Glutamatergic neuron (in vitro differentiated cells): ENCODE data around the gene CPNE8. TPM values are rescaled to one million over a fixed set of nuclear protein-coding genes. Genes with fewer than 3 reads are reported as not detected.
A peak's percentile ranks its signal among the peaks of the same experiment; 100 is the strongest.

Experiments
- DNase-seq: peaks from one replicate; pipeline ENCODE4 v3.0.0; 2022
- H3K27ac Mint-ChIP-seq: one replicate; pipeline ENCODE4 v1.8.0; 2020; ENCODE audit warnings: mild to moderate bottlenecking, mixed read lengths, inconsistent platforms; ENCODE audit not compliant: unreplicated experiment
- H3K27me3 Mint-ChIP-seq: one replicate; pipeline ENCODE4 v1.8.0; 2020; ENCODE audit warnings: mild to moderate bottlenecking, moderate library complexity, mixed read lengths, inconsistent platforms; ENCODE audit not compliant: unreplicated experiment
- H3K36me3 Mint-ChIP-seq: one replicate; pipeline ENCODE4 v1.8.0; 2020; ENCODE audit warnings: mild to moderate bottlenecking, mixed read lengths, inconsistent platforms; ENCODE audit not compliant: unreplicated experiment
- H3K4me1 Mint-ChIP-seq: one replicate; pipeline ENCODE4 v1.8.0; 2020; ENCODE audit warnings: mild to moderate bottlenecking, low read depth, mixed read lengths, inconsistent platforms; ENCODE audit not compliant: unreplicated experiment
- H3K4me3 Mint-ChIP-seq: one replicate; pipeline ENCODE4 v1.8.0; 2020; ENCODE audit warnings: mild to moderate bottlenecking, mixed read lengths, inconsistent platforms; ENCODE audit not compliant: unreplicated experiment
- H3K9me3 Mint-ChIP-seq: one replicate; pipeline ENCODE4 v1.8.0; 2020; ENCODE audit warnings: mild to moderate bottlenecking, moderate library complexity, mixed read lengths, inconsistent platforms; ENCODE audit not compliant: unreplicated experiment
- CTCF ChIP-seq: fragments of 200-600 bp; sonication (generic); IDR thresholded peaks from one replicate; pipeline ENCODE4 v1.5.0; 2021; ENCODE audit not compliant: partially characterized antibody, unreplicated experiment
- total RNA-seq: library from RNA; stranded (reverse); fragmentation: NEBNext Ultra II Directional; extraction: Animal tissue kit (Norgen Biotek cat#: 25700); gene quantifications from one replicate; pipeline ENCODE4 v1.2.1, GENCODE V29; 2021; ENCODE audit not compliant: unreplicated experiment

Gene CPNE8
- total RNA-seq, 1 donor from 2014 or later, result 5.9 TPM

DNA sequence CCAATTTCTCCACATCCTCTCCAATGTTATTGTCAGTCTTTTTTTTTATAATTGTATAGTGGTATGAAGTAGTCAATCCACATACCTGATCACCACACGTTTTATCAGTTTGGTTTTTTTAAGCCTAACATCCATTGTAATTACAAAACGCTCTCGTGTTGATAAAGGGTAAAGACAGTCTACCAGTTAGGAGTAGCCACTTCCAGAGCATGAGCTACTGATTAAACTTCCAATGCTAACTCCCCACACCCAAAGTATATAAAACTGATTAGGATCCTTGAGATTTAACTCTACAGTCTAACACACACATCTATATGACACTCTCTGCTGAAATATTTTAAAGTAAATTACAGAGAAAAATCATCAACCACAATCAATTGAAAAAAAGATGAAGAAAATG lies 20.7 kb downstream of the CPNE8 start:
- no peak for DNase-seq
- no peaks in the 10 kb centered on the region for H3K27me3 Mint-ChIP-seq
- no peak overlapping the region for H3K4me3 Mint-ChIP-seq
- no peak overlapping the region for H3K27ac Mint-ChIP-seq
- no peak for TF ChIP-seq CTCF
- no peaks in the 10 kb centered on the region for H3K36me3 Mint-ChIP-seq
- no peaks in the 10 kb centered on the region for H3K4me1 Mint-ChIP-seq
- H3K9me3 Mint-ChIP-seq, result no peaks in the 10 kb centered on the region

- no peak overlapping the region for H3K4me3 Mint-ChIP-seq
- no peak overlapping the region for H3K27ac Mint-ChIP-seq
- H3K4me1 Mint-ChIP-seq, result no peaks in the 10 kb centered on the region
- no peak for TF ChIP-seq CTCF
- DNase-seq, result no peak
- H3K27me3 Mint-ChIP-seq, result no peaks in the 10 kb centered on the region
- H3K36me3 Mint-ChIP-seq, result no peaks in the 10 kb centered on the region
- no peaks in the 10 kb centered on the region for H3K9me3 Mint-ChIP-seq
Measured at GRCh38 chr12:38883629-38884134, 21.7 kb downstream of the CPNE8 start.

DNA sequence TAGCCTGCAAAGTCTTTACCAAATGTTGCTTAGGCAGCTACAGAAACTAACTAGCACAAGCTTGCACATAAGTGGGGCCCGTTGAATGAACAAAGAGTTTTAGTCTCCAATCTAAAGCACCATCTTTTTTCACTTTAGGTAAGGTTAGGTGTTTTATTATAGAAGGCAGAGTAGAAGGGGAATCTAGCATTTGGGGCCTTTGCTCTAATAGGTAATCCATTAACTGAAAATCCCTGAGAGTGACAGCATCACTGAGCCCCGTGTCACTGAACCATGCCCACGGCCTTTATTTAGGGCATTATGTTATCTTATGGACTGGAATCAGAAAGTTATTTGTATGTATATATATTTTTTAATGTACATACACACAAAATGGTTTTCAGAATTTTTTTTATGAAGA lies 25.1 kb downstream of the CPNE8 start:
- H3K9me3 Mint-ChIP-seq, result no peaks in the 10 kb centered on the region
- no peaks in the 10 kb centered on the region for H3K36me3 Mint-ChIP-seq
- no peak for DNase-seq
- TF ChIP-seq CTCF, result no peak
- no peak overlapping the region for H3K4me3 Mint-ChIP-seq
- H3K27me3 Mint-ChIP-seq, result no peaks in the 10 kb centered on the region
- no peak overlapping the region for H3K27ac Mint-ChIP-seq
- peaks cover 2% of the 10 kb centered on the region for H3K4me1 Mint-ChIP-seq

DNA sequence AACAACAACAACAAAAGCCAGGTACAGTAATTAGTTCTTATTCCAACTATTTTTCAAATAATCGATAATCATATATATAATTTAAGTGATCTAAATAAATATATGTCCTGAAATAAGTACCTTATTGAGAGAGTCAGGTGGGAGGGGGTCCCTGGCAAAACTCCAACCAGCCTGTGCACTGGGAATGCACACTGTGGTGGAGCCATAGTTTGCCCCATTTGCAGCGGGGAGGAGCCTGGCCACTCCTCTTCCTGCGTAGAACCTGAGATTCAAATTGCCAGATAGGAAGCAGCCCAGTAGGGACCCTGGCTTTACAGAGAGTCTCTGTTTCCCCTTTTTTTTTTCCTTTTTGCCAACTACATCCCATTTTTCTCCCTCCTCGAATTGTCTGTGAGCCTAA lies 26.4 kb downstream of the CPNE8 start:
- DNase-seq, result no peak
- no peak overlapping the region for H3K4me3 Mint-ChIP-seq

GRCh38 chr12:38878333-38878705 lies 27.1 kb downstream of the CPNE8 start:
- H3K36me3 Mint-ChIP-seq, result no peaks in the 10 kb centered on the region
- peak overlapping the region; percentile 49 for H3K27ac Mint-ChIP-seq
- no peak for TF ChIP-seq CTCF
- H3K9me3 Mint-ChIP-seq, result no peaks in the 10 kb centered on the region
- DNase-seq, result no peak
- no peaks in the 10 kb centered on the region for H3K27me3 Mint-ChIP-seq
- H3K4me1 Mint-ChIP-seq, result peaks cover 2% of the 10 kb centered on the region
- H3K4me3 Mint-ChIP-seq, result no peak overlapping the region

More for the DNA sequence above, 26.4 kb downstream of the CPNE8 start:
- no peak for TF ChIP-seq CTCF
- Mint-ChIP-seq H3K9me3 (no peaks in the 10 kb centered on the region), H3K27ac (no peak overlapping the region), H3K27me3 (no peaks in the 10 kb centered on the region), H3K4me1 (peaks cover 2% of the 10 kb centered on the region), H3K36me3 (no peaks in the 10 kb centered on the region)
